Measurements from ENCODE around the gene CYP11A1.

DNA sequence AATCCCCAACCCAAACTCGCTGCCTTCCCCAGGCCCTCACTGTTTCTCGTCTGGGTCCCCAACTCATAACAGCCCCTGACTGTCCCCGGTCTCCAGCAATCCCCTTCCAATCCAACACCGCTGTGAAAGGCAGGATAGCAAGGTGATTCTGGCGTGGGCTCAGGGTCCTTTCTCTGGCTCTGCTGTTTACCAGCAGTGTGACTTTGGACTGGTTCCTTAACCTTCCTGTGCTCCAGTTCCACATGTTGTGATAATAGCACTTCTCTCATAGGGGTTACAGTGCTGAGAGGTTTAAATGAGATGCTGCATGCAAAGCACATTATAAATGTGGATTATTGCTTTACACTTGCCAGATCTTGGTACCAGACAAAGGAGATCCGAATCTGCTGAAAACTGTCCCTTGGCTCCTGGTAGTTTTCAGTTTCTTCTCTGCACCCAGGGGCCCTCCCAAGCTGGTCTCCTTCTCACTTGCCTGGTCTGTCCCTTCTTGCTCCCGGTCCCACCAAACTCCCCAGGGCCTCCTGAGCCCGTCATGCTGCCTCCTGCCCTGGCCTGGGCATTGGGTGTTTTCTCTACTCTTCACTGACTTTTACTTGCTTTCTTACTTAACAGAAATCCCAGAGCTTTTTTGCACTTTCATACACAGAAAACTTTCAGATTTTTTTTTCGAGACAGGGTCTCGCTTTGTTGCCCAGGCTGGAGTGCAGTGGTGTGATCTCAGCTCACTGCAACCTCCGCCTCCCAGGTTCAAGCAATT, 26.8 kb upstream of the CYP11A1 start:
- TF ChIP-seq, protein P1, sequence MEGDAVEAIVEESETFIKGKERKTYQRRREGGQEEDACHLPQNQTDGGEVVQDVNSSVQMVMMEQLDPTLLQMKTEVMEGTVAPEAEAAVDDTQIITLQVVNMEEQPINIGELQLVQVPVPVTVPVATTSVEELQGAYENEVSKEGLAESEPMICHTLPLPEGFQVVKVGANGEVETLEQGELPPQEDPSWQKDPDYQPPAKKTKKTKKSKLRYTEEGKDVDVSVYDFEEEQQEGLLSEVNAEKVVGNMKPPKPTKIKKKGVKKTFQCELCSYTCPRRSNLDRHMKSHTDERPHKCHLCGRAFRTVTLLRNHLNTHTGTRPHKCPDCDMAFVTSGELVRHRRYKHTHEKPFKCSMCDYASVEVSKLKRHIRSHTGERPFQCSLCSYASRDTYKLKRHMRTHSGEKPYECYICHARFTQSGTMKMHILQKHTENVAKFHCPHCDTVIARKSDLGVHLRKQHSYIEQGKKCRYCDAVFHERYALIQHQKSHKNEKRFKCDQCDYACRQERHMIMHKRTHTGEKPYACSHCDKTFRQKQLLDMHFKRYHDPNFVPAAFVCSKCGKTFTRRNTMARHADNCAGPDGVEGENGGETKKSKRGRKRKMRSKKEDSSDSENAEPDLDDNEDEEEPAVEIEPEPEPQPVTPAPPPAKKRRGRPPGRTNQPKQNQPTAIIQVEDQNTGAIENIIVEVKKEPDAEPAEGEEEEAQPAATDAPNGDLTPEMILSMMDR (IDR thresholded peaks at IDR 0.05) = no peak
- TF ChIP-seq EZH2 (IDR thresholded peaks at IDR 0.05; ENCODE audit: borderline replicate concordance, insufficient read depth, low read depth, low read length, poor library complexity, severe bottlenecking) = no peak

All from B cell (primary cell).